ENCODE measurements around the gene MDFI. TPM values are rescaled to one million over a fixed set of nuclear protein-coding genes. Genes with fewer than 3 reads are reported as not detected.

Gene MDFI
- total RNA-seq, 1 donor from 2014 or later, result 11.7 TPM

Small RNA genes within 50 kb of the gene (small RNA-seq; reads per million reads assigned to genes)
- gene MIR4641, result not detected

Other genes with a start within 250 kb of the MDFI start
- 0.94 TPM for gene FOXP4, start 92.1 kb upstream of the MDFI start, total RNA-seq
- 3.4 TPM for gene TFEB, start 97.1 kb downstream of the MDFI start, total RNA-seq
- not detected for gene PGC, start 108.9 kb downstream of the MDFI start, total RNA-seq
- 6.7 TPM for gene FRS3, start 141.4 kb downstream of the MDFI start, total RNA-seq
- gene PRICKLE4, start 142.3 kb downstream of the MDFI start, total RNA-seq, result 0.62 TPM
- gene TOMM6, start 149.2 kb downstream of the MDFI start, total RNA-seq, result 34.2 TPM